T-cell (primary cell): ENCODE results near the gene TENM4. TPM values are rescaled to one million over a fixed set of nuclear protein-coding genes. Genes with fewer than 3 reads are reported as not detected.

Experiments
- ATAC-seq, 4 experiments: fragments of 200-7000 bp in 3 of 4; fragments of 150-1000 bp in 1 of 4; cut with Tn5 transposase; replicated peaks in 1 of 4; 1 replicate in 3 of 4; 2 replicates in 1 of 4; pipeline ENCODE4 v1.10.0; 2021; ENCODE audit warnings: moderate library complexity in 3 of 4, mild to moderate bottlenecking in 2 of 4, moderate number of reproducible peaks in 1 of 4
- CTCF ChIA-PET, 2 donors: fragments of 300-600 bp; sonication (Branson Sonifier 250); formaldehyde crosslinking; loops; one replicate each; lab custom pipeline; 2022; ENCODE audit warnings: antibody characterized with exemption in 2 of 2; lab: Charles Lee
- POLR2A ChIA-PET, 2 donors: fragments of 300-600 bp; sonication (Branson Sonifier 250); formaldehyde crosslinking; loops; one replicate each; lab custom pipeline; 2022; ENCODE audit warnings: antibody characterized with exemption in 2 of 2; lab: Charles Lee
- DNase-seq, 35 experiments: peaks; one replicate each; pipeline versions ENCODE4 v3.0.0 to v3.0.0-alpha.2; 2013 to 2023
- H3K27ac ChIP-seq: one replicate; pipeline ENCODE4 v1.5.1; 2013; ENCODE audit warnings: low read length
- H3K27me3 ChIP-seq, 2 experiments: replicated peaks in 1 of 2; 1 replicate in 1 of 2; 2 replicates in 1 of 2; pipeline versions ENCODE4 v1.6.1 to v1.7.0; 2013; ENCODE audit warnings: low read length in 1 of 2, mixed read lengths in 1 of 2; ENCODE audit not compliant: control insufficient read depth in 2 of 2, insufficient read depth in 2 of 2; ENCODE audit errors: extremely low read depth in 1 of 2
- H3K36me3 ChIP-seq, 2 donors: 1 replicate in 1 of 2; 2 replicates in 1 of 2; pipeline versions ENCODE4 v1.6.1 to v1.7.0; 2013; ENCODE audit warnings: low read length in 1 of 2; ENCODE audit not compliant: control insufficient read depth in 2 of 2, insufficient read depth in 1 of 2; ENCODE audit errors: extremely low read depth in 1 of 2
- H3K4me1 ChIP-seq, 2 experiments: 1 replicate in 1 of 2; 2 replicates in 1 of 2; pipeline versions ENCODE4 v1.6.1 to v1.7.0; 2013; ENCODE audit warnings: low read length in 2 of 2, mixed read lengths in 1 of 2; ENCODE audit not compliant: insufficient read depth in 2 of 2, control insufficient read depth in 1 of 2; ENCODE audit errors: extremely low read depth in 1 of 2
- H3K4me3 ChIP-seq, 2 donors: 1 replicate in 1 of 2; 2 replicates in 1 of 2; pipeline versions ENCODE4 v1.5.1 to v1.7.0; 2013; ENCODE audit warnings: mild to moderate bottlenecking in 2 of 2, low read length in 1 of 2, moderate library complexity in 1 of 2; ENCODE audit not compliant: control insufficient read depth in 1 of 2; ENCODE audit errors: extremely low read depth in 1 of 2
- H3K9me3 ChIP-seq: 2 replicates; pipeline ENCODE4 v1.7.0; 2013
- H3K27ac Mint-ChIP-seq, 2 donors: one replicate each; pipeline ENCODE4 v1.8.0; 2020 to 2021; ENCODE audit warnings: mild to moderate bottlenecking in 2 of 2, mixed read lengths in 2 of 2
- H3K27me3 Mint-ChIP-seq, 2 donors: one replicate each; pipeline ENCODE4 v1.8.0; 2021 to 2022; ENCODE audit warnings: mixed read lengths in 2 of 2
- H3K36me3 Mint-ChIP-seq: one replicate; pipeline ENCODE4 v1.8.0; 2021; ENCODE audit warnings: mixed read lengths
- H3K4me1 Mint-ChIP-seq, 3 donors: one replicate each; pipeline ENCODE4 v1.8.0; 2020 to 2022; ENCODE audit warnings: mixed read lengths in 3 of 3, mild to moderate bottlenecking in 1 of 3
- H3K4me3 Mint-ChIP-seq, 3 donors: one replicate each; pipeline ENCODE4 v1.8.0; 2020 to 2022; ENCODE audit warnings: mild to moderate bottlenecking in 3 of 3, mixed read lengths in 3 of 3, moderate library complexity in 3 of 3
- H3K9me3 Mint-ChIP-seq, 3 donors: one replicate each; pipeline ENCODE4 v1.8.0; 2020 to 2022; ENCODE audit warnings: mixed read lengths in 3 of 3
- WGBS: methylation state at CpG from one replicate; pipeline ENCODE4 v1.1.5; 2013; ENCODE audit warnings: missing lambda C conversion rate; ENCODE audit not compliant: insufficient coverage; 5-methylcytosine and 5-hydroxymethylcytosine counted together
- total RNA-seq, 35 experiments: library from RNA in 6 of 35; stranded (reverse) in 6 of 35; fragments of 120-200 nt in 1 of 35; gene quantifications; one replicate each; pipeline versions ENCODE4 v1.2.1 to v1.2.4 and lab custom pipeline; 2013 to 2026

The TENM4 gene
- total RNA-seq, 5 donors from 2014 or later (not counting 1 experiment from before 2014, with no cell fraction given), result 0.03 to 0.35 (median 0.03) TPM; not detected in 2

GRCh38 chr11:79482800-79483199 is 42.0 kb upstream of the TENM4 start:
- Histone ChIP-seq H3K9me3 (no peaks in the 10 kb centered on the region), H3K27ac (no peak overlapping the region), H3K27me3 (no peaks in the 10 kb centered on the region), H3K36me3 (no peaks in the 10 kb centered on the region), H3K4me3 (no peak overlapping the region), H3K4me1 (no peaks in the 10 kb centered on the region)
- no peak overlapping the region for H3K4me3 Mint-ChIP-seq
- no peaks in the 10 kb centered on the region for H3K36me3 Mint-ChIP-seq
- POLR2A ChIA-PET, result no interaction called here
- H3K9me3 Mint-ChIP-seq, result peaks cover 0 to 3% (median 2%) of the 10 kb centered on the region in 3 donors
- no peaks in the 10 kb centered on the region for H3K4me1 Mint-ChIP-seq
- ATAC-seq (no peak), DNase-seq (no peak)
- no CpG with 5 or more reads among the region's 3 CpGs for WGBS
- no peaks in the 10 kb centered on the region for H3K27me3 Mint-ChIP-seq
- H3K27ac Mint-ChIP-seq, result no peak overlapping the region
- CTCF ChIA-PET, result interaction anchor here in 1 of 2 donors (0.5 kb wide), 1 partner anchor 14 kb away, joined by 4 read pairs; no protein-coding TSS in a partner anchor

- H3K4me1 Mint-ChIP-seq, result no peaks in the 10 kb centered on the region
- ChIA-PET CTCF (interaction anchor here in 1 of 2 donors (0.5 kb wide), 1 partner anchor 111 kb away, joined by 4 read pairs; no protein-coding TSS in a partner anchor), POLR2A (no interaction called here)
- H3K4me3 Mint-ChIP-seq, result no peak overlapping the region
- no peaks in the 10 kb centered on the region for H3K27me3 ChIP-seq
- no peak overlapping the region for H3K27ac Mint-ChIP-seq
- WGBS, result 29% methylated on average over 1 of the region's 3 CpGs
- H3K4me1 ChIP-seq, result no peaks in the 10 kb centered on the region
- H3K4me3 ChIP-seq, result no peak overlapping the region
- no peak overlapping the region for H3K27ac ChIP-seq
- no peak for ATAC-seq
- no peaks in the 10 kb centered on the region for H3K9me3 ChIP-seq
- H3K9me3 Mint-ChIP-seq, result peaks cover 0 to 3% (median 2%) of the 10 kb centered on the region in 3 donors
- DNase-seq, result no peak
- H3K27me3 Mint-ChIP-seq, result no peaks in the 10 kb centered on the region
- H3K36me3 Mint-ChIP-seq, result no peaks in the 10 kb centered on the region
- no peaks in the 10 kb centered on the region for H3K36me3 ChIP-seq
Observed at GRCh38 chr11:79481795-79482194, 41.0 kb upstream of the TENM4 start.

DNA sequence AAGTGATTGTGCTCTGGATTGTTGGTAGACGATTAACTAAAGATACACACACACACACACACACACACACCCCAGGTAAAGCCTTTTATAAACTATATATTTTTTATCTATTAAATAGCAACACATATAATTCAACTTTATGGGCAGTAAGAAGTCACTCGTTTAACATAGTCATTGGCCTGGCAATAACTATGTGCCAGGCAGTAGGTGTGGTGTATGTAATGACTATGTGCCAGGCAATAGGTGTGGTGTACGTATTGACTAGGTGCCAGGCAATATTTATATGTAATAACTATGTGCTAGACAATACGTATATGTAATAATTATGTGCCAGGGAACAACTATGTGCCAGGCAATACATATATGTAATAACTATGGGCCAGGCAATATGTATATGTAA is 40.0 kb upstream of the TENM4 start:
- Mint-ChIP-seq H3K27me3 (no peaks in the 10 kb centered on the region), H3K4me1 (no peaks in the 10 kb centered on the region), H3K4me3 (no peak overlapping the region), H3K9me3 (peaks cover 2 to 4% (median 3%) of the 10 kb centered on the region in 3 donors), H3K27ac (no peak overlapping the region), H3K36me3 (no peaks in the 10 kb centered on the region)
- DNase-seq, result no peak
- POLR2A ChIA-PET, result no interaction called here
- no peaks in the 10 kb centered on the region for H3K9me3 ChIP-seq
- no peaks in the 10 kb centered on the region for H3K4me1 ChIP-seq
- ATAC-seq, result no peak
- no peaks in the 10 kb centered on the region for H3K36me3 ChIP-seq
- CTCF ChIA-PET, result no interaction called here
- WGBS, result no CpG with 5 or more reads among the region's 4 CpGs
- H3K4me3 ChIP-seq, result no peak overlapping the region
- no peaks in the 10 kb centered on the region for H3K27me3 ChIP-seq
- no peak overlapping the region for H3K27ac ChIP-seq

GRCh38 chr11:79472819-79473529 is 32.1 kb upstream of the TENM4 start:
- DNase-seq (no peak), ATAC-seq (no peak)
- Mint-ChIP-seq H3K9me3 (peaks cover 1 to 5% (median 3%) of the 10 kb centered on the region in 3 donors), H3K4me1 (no peaks in the 10 kb centered on the region), H3K27me3 (peaks cover 5 to 7% of the 10 kb centered on the region in 2 donors), H3K36me3 (no peaks in the 10 kb centered on the region), H3K27ac (no peak overlapping the region), H3K4me3 (no peak overlapping the region)
- no peaks in the 10 kb centered on the region for H3K4me1 ChIP-seq
- H3K4me3 ChIP-seq, result no peak overlapping the region
- ChIA-PET POLR2A (no interaction called here), CTCF (no interaction called here)
- 53% methylated on average over 4 of the region's 8 CpGs for WGBS
- no peaks in the 10 kb centered on the region for H3K9me3 ChIP-seq
- no peak overlapping the region for H3K27ac ChIP-seq
- no peaks in the 10 kb centered on the region for H3K36me3 ChIP-seq
- H3K27me3 ChIP-seq, result peaks cover 0 to 2% of the 10 kb centered on the region in 2 experiments

- H3K4me1 ChIP-seq, result no peaks in the 10 kb centered on the region
- no peak overlapping the region for H3K27ac ChIP-seq
- H3K36me3 ChIP-seq, result no peaks in the 10 kb centered on the region
- Mint-ChIP-seq H3K4me3 (no peak overlapping the region), H3K36me3 (no peaks in the 10 kb centered on the region), H3K9me3 (peaks cover 1 to 5% (median 3%) of the 10 kb centered on the region in 3 donors), H3K4me1 (no peaks in the 10 kb centered on the region), H3K27ac (no peak overlapping the region), H3K27me3 (peaks cover 5 to 10% of the 10 kb centered on the region in 2 donors)
- 29% methylated on average over 7 of the region's 7 CpGs for WGBS
- ATAC-seq, result no peak
- peaks cover 0 to 2% of the 10 kb centered on the region in 2 experiments for H3K27me3 ChIP-seq
- H3K4me3 ChIP-seq, result no peak overlapping the region
- CTCF ChIA-PET, result no interaction called here
- H3K9me3 ChIP-seq, result no peaks in the 10 kb centered on the region
- POLR2A ChIA-PET, result no interaction called here
- no peak for DNase-seq
Observed at GRCh38 chr11:79471071-79471844, 30.4 kb upstream of the TENM4 start.

- WGBS, result no CpG with 5 or more reads among the region's 2 CpGs
- Histone ChIP-seq H3K4me1 (no peaks in the 10 kb centered on the region), H3K27ac (no peak overlapping the region), H3K9me3 (no peaks in the 10 kb centered on the region), H3K27me3 (peaks cover 0 to 2% of the 10 kb centered on the region in 2 experiments), H3K4me3 (no peak overlapping the region), H3K36me3 (no peaks in the 10 kb centered on the region)
- no peak overlapping the region for H3K4me3 Mint-ChIP-seq
- no peaks in the 10 kb centered on the region for H3K36me3 Mint-ChIP-seq
- H3K27ac Mint-ChIP-seq, result no peak overlapping the region
- H3K9me3 Mint-ChIP-seq, result peaks cover 0 to 3% (median 1%) of the 10 kb centered on the region in 3 donors
- DNase-seq, result no peak
- ATAC-seq, result no peak
- POLR2A ChIA-PET, result no interaction called here
- no peaks in the 10 kb centered on the region for H3K4me1 Mint-ChIP-seq
- H3K27me3 Mint-ChIP-seq, result peaks cover 5 to 12% of the 10 kb centered on the region in 2 donors
- CTCF ChIA-PET, result no interaction called here
Observed at GRCh38 chr11:79470161-79470560, 29.3 kb upstream of the TENM4 start.
